Ishikawa (cell line): Measurements from ENCODE around the gene CHMP4B.

Experiments used
- CEBPB ChIP-seq: IDR thresholded peaks from 2 replicates; pipeline ENCODE4 v1.6.1; 2012
- CREB1 ChIP-seq: IDR thresholded peaks from 2 replicates; pipeline ENCODE4 v1.6.1; 2012; ENCODE audit warnings: low read depth
- EGR1 ChIP-seq: IDR thresholded peaks from 2 replicates; pipeline ENCODE4 v1.6.1; 2012
- EP300 ChIP-seq: IDR thresholded peaks from 2 replicates; pipeline ENCODE4 v1.6.1; 2012; ENCODE audit warnings: borderline replicate concordance
- FOXM1 ChIP-seq: IDR thresholded peaks from 2 replicates; pipeline ENCODE4 v1.6.1; 2012; ENCODE audit warnings: low read depth, borderline replicate concordance
- MAX ChIP-seq: IDR thresholded peaks from 2 replicates; pipeline ENCODE4 v1.6.1; 2012
- NFIC ChIP-seq: IDR thresholded peaks from 2 replicates; pipeline ENCODE4 v1.6.1; 2012
- RAD21 ChIP-seq: IDR thresholded peaks from 2 replicates; pipeline ENCODE4 v1.6.1; 2012; ENCODE audit warnings: low read depth
- REST ChIP-seq: IDR thresholded peaks from 2 replicates; pipeline ENCODE4 v1.6.1; 2012; ENCODE audit warnings: low read depth, mild to moderate bottlenecking
- TCF12 ChIP-seq: IDR thresholded peaks from 2 replicates; pipeline ENCODE4 v1.6.1; 2012; ENCODE audit warnings: low read depth
- TEAD4 ChIP-seq: IDR thresholded peaks from 2 replicates; pipeline ENCODE4 v1.6.1; 2012
- USF1 ChIP-seq: IDR thresholded peaks from 2 replicates; pipeline ENCODE4 v1.6.1; 2012
- YY1 ChIP-seq: IDR thresholded peaks from 2 replicates; pipeline ENCODE4 v1.6.1; 2012; ENCODE audit warnings: low read depth
- ZBTB7A ChIP-seq: IDR thresholded peaks from 2 replicates; pipeline ENCODE4 v1.6.1; 2012; ENCODE audit warnings: low read depth

GRCh38 chr20:33859157-33859695 is 48.1 kb downstream of the CHMP4B start:
- no peak for TF ChIP-seq TCF12
- no peak for TF ChIP-seq RAD21
- no peak for TF ChIP-seq TEAD4
- no peak for TF ChIP-seq USF1
- TF ChIP-seq YY1 = no peak
- no peak for TF ChIP-seq EGR1
- no peak for TF ChIP-seq MAX
- no peak for TF ChIP-seq CEBPB
- TF ChIP-seq CREB1 = no peak
- no peak for TF ChIP-seq EP300
- no peak for TF ChIP-seq ZBTB7A
- TF ChIP-seq REST = no peak
- TF ChIP-seq FOXM1 = no peak
- no peak for TF ChIP-seq NFIC
